A673 (cell line): Measurements from ENCODE around the gene RAMP1.

Experiments
- EZH2 ChIP-seq: fragments of 200-600 bp; sonication (generic); IDR thresholded peaks from 2 replicates; pipeline ENCODE4 v1.6.1; 2017; ENCODE audit warnings: borderline replicate concordance, low read depth, mild to moderate bottlenecking, mixed read lengths, antibody characterized with exemption, low read length; ENCODE audit not compliant: poor library complexity, severe bottlenecking
- TF ChIP-seq, protein P1 (sequence below): fragments of 300-800, 200-600 bp; sonication (generic); conservative IDR thresholded peaks from 2 replicates; pipeline ENCODE4 v1.5.1; 2017; ENCODE audit warnings: low read depth, mild to moderate bottlenecking, antibody characterized with exemption, low read length, moderate library complexity, mixed read lengths

DNA sequence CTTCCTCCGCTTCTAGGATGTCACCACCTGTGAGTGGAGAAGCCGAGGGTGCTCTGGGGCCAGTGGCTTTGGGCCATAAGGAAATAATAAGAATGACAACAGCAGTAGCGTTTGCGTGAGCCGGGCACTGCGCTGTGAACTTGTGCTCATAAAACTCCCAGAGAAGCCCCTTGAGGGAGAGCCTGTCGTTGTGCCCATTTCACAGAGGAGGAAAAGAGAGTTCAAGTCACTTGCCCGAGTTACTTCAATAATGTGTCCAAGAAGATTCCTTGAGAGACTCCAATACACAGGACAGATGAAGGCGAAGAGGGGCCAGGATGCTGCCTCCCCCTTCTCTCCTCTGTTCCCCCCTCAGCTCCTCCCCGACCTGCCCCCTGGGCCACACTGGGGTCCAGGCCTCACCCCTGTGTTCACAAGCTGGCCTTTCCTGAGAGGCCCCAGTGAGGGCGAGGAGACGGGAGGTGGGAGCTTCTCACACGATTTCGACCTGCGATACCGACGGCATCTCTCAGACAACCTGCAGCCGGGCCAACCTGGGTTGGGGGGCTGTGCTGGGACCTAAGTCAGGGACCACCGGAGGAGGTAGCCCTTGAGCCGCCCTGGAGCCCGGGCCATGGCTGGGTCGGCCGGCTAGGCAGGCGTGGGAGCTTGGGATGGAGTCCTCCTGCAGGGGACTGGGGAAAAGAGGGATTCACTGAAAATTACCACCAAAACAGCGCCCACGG lies 53.9 kb downstream of the RAMP1 start:
- TF ChIP-seq, protein P1, sequence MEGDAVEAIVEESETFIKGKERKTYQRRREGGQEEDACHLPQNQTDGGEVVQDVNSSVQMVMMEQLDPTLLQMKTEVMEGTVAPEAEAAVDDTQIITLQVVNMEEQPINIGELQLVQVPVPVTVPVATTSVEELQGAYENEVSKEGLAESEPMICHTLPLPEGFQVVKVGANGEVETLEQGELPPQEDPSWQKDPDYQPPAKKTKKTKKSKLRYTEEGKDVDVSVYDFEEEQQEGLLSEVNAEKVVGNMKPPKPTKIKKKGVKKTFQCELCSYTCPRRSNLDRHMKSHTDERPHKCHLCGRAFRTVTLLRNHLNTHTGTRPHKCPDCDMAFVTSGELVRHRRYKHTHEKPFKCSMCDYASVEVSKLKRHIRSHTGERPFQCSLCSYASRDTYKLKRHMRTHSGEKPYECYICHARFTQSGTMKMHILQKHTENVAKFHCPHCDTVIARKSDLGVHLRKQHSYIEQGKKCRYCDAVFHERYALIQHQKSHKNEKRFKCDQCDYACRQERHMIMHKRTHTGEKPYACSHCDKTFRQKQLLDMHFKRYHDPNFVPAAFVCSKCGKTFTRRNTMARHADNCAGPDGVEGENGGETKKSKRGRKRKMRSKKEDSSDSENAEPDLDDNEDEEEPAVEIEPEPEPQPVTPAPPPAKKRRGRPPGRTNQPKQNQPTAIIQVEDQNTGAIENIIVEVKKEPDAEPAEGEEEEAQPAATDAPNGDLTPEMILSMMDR, result no peak
- TF ChIP-seq EZH2, result no peak
